BJ (cell line): ENCODE measurements around the gene AUP1. TPM values are rescaled to one million over a fixed set of nuclear protein-coding genes. Genes with fewer than 3 reads are reported as not detected.

Experiments used
- CTCF ChIA-PET: fragments of 350-600 bp; formaldehyde crosslinking; extraction: SDS; loops from one replicate; lab custom pipeline; 2021; ENCODE audit warnings: antibody characterized with exemption, inconsistent platforms; lab: Yijun Ruan, JAX
- POLR2A ChIA-PET: fragments of 300-600 bp; sonication (Branson Sonifier 250); formaldehyde crosslinking; extraction: SDS; loops from one replicate; lab custom pipeline; 2021; ENCODE audit warnings: antibody characterized with exemption; lab: Charles Lee
- DNase-seq: peaks from one replicate; pipeline ENCODE4 v3.0.0-alpha.2; 2011; ENCODE audit warnings: low read depth
- H3K27me3 ChIP-seq: 2 replicates; pipeline ENCODE4 v1.6.0; 2011; ENCODE audit warnings: low read length; ENCODE audit not compliant: control insufficient read depth, insufficient read depth
- H3K36me3 ChIP-seq: 2 replicates; pipeline ENCODE4 v1.5.1; 2011; ENCODE audit warnings: low read length; ENCODE audit not compliant: control insufficient read depth, insufficient read depth
- H3K4me3 ChIP-seq: 2 replicates; pipeline ENCODE4 v1.5.1; 2011; ENCODE audit warnings: low read depth, mild to moderate bottlenecking, control low read depth, low read length
- CTCF ChIP-seq: IDR thresholded peaks from 2 replicates; pipeline ENCODE4 v1.5.1; 2011; ENCODE audit warnings: low read depth, mild to moderate bottlenecking, control low read depth, inconsistent platforms, low read length, moderate library complexity; ENCODE audit not compliant: insufficient read depth
- polyA plus RNA-seq: library from polyadenylated mRNA; depleted of rRNA; stranded (reverse); fragments of >200 nt; gene quantifications from 2 replicates; pipeline ENCODE4 v1.2.3, GENCODE V29; 2011

AUP1 gene
- polyA plus RNA-seq, 1 experiment = 104 TPM

- peak; percentile 9; the same call in 1 of the 2 replicates for TF ChIP-seq CTCF
- H3K4me3 ChIP-seq = no peak overlapping the region
- DNase-seq = no peak
- ChIA-PET POLR2A (no interaction called here), CTCF (interaction anchor here (0.8 to 1.2 kb wide), 3 partner anchors 11 to 57 kb away, joined by 3 to 4 read pairs (median 3); no protein-coding TSS in a partner anchor)
- peaks cover 4% of the 10 kb centered on the region; the same call in 1 of the 2 replicates for H3K36me3 ChIP-seq
- no peaks in the 10 kb centered on the region for H3K27me3 ChIP-seq
These were observed 15.1 kb upstream of the AUP1 start for GRCh38 chr2:74544634-74545033.

GRCh38 chr2:74542978-74543377, 13.5 kb upstream of the AUP1 start:
- Histone ChIP-seq H3K36me3 (peaks cover 6% of the 10 kb centered on the region), H3K4me3 (no peak overlapping the region), H3K27me3 (no peaks in the 10 kb centered on the region)
- ChIA-PET POLR2A (no interaction called here), CTCF (interaction anchor here (4.7 kb wide), 1 partner anchor 45 kb away, joined by 16 read pairs; no protein-coding TSS in a partner anchor)
- DNase-seq = no peak
- TF ChIP-seq CTCF = no peak

- no peaks in the 10 kb centered on the region for H3K27me3 ChIP-seq
- ChIA-PET CTCF (interaction anchor here (0.7 to 4.7 kb wide), 4 partner anchors 9 to 48 kb away, joined by 3 to 16 read pairs (median 4); no protein-coding TSS in a partner anchor), POLR2A (no interaction called here)
- H3K36me3 ChIP-seq = peaks cover 7% of the 10 kb centered on the region
- no peak for DNase-seq
- TF ChIP-seq CTCF = no peak
- no peak overlapping the region for H3K4me3 ChIP-seq
These were observed 10.8 kb upstream of the AUP1 start for GRCh38 chr2:74540291-74540690.

- no peak for DNase-seq
These were observed 9.4 kb upstream of the AUP1 start for GRCh38 chr2:74538881-74539339.

GRCh38 chr2:74537140-74537539, 7.6 kb upstream of the AUP1 start:
- ChIA-PET POLR2A (no interaction called here), CTCF (no interaction called here)
- Histone ChIP-seq H3K4me3 (no peak overlapping the region), H3K36me3 (peaks cover 14% of the 10 kb centered on the region), H3K27me3 (no peaks in the 10 kb centered on the region)
- DNase-seq = no peak
- no peak for TF ChIP-seq CTCF

More at GRCh38 chr2:74538881-74539339, 9.4 kb upstream of the AUP1 start:
- peaks cover 12% of the 10 kb centered on the region for H3K36me3 ChIP-seq
- no peaks in the 10 kb centered on the region for H3K27me3 ChIP-seq
- POLR2A ChIA-PET = no interaction called here
- TF ChIP-seq CTCF = no peak
- CTCF ChIA-PET = interaction anchor here (1.3 to 4.7 kb wide), 3 partner anchors 7 to 49 kb away, joined by 3 to 16 read pairs (median 4); no protein-coding TSS in a partner anchor
- H3K4me3 ChIP-seq = no peak overlapping the region
